Thoracic aorta (tissue), 2 donors: ENCODE measurements around the gene PGM2L1. TPM values are rescaled to one million over a fixed set of nuclear protein-coding genes. Genes with fewer than 3 reads are reported as not detected.
A peak's percentile ranks its signal among the peaks of the same experiment; 100 is the strongest.

ENCODE experiments used
- ATAC-seq: fragments of 150-250 bp; one replicate; pipeline ENCODE4 v1.8.0; 2017; ENCODE audit warnings: low read depth; ENCODE audit not compliant: insufficient number of reproducible peaks, low FRiP score
- DNase-seq: peaks from one replicate; pipeline ENCODE4 v3.0.0-alpha.2; 2020; ENCODE audit warnings: low spot score
- H3K27ac ChIP-seq, 2 donors: fragments of 200-600 bp; sonication (generic); 1 replicate in 1 of 2; 2 replicates in 1 of 2; pipeline ENCODE4 v1.5.1; 2016; ENCODE audit warnings: mild to moderate bottlenecking in 2 of 2, moderate library complexity in 2 of 2
- H3K27me3 ChIP-seq: fragments of 200-600 bp; sonication (generic); replicated peaks from 2 replicates; pipeline ENCODE4 v1.6.0; 2016; ENCODE audit warnings: mild to moderate bottlenecking; ENCODE audit not compliant: insufficient read depth
- H3K36me3 ChIP-seq: fragments of 200-600 bp; sonication (generic); one replicate; pipeline ENCODE4 v1.5.1; 2016
- H3K4me1 ChIP-seq, 2 donors: fragments of 200-600 bp; sonication (generic); 1 replicate in 1 of 2; 2 replicates in 1 of 2; pipeline versions ENCODE4 v1.5.1 to v1.6.0; 2016; ENCODE audit warnings: low read depth in 2 of 2, mild to moderate bottlenecking in 1 of 2; ENCODE audit not compliant: control insufficient read depth in 1 of 2
- H3K4me3 ChIP-seq: fragments of 200-600 bp; sonication (generic); 2 replicates; pipeline ENCODE4 v1.5.1; 2016; ENCODE audit warnings: mild to moderate bottlenecking
- H3K9me3 ChIP-seq: fragments of 200-600 bp; sonication (generic); 2 replicates; pipeline ENCODE4 v1.5.1; 2016
- total RNA-seq, 2 donors: library from RNA; depleted of rRNA; stranded (reverse); fragments of >200 nt; gene quantifications; one replicate each; pipeline versions ENCODE4 v1.1.0 to v1.2.3, GENCODE V29; 2016
- TF ChIP-seq, protein P1 (sequence below): fragments of 200-600 bp; sonication (generic); IDR thresholded peaks from one replicate; pipeline ENCODE4 v1.5.1; 2019; ENCODE audit warnings: antibody characterized with exemption

Gene PGM2L1
- total RNA-seq, 2 donors from 2014 or later = 8.9 to 12.4 TPM

DNA sequence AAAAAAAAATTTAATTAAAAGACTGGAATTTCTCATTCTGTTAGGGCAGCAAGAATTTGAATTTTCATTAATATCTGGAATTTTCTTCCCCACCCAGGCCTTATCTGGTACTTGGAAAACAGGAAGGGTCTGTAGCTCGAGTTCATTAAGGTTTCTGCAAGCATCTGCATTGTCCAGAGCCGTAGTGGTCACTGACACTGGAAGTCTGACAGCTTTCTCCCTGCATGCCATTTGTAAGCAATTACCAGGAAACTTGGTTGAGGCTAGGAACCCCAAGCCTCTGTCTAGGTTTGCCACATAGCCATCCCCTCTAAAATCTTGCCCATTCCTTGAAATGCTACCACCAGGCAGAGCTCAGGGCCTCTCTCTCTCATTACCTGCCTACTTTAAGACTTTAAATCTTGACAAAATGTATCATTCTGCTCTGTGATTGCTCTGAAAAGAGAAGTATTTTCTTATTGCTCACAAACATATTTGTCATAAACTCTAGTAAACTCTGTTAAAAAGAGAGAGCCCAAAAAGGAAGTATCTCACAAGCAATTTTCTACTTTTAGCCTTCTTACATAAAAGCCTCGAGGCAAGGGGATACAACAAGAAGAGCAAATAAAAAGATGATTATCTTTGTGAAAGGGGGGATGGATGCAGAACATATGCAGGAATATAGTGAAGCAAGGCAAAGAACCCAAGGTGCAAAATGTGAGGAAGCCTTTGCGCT is 5.5 kb upstream of the PGM2L1 start:
- Histone ChIP-seq H3K27ac (no peak overlapping the region), H3K9me3 (no peaks in the 10 kb centered on the region), H3K27me3 (no peaks in the 10 kb centered on the region), H3K36me3 (no peaks in the 10 kb centered on the region), H3K4me3 (no peak overlapping the region), H3K4me1 (peaks cover 0 to 6% of the 10 kb centered on the region in 2 donors)
- no peak for ATAC-seq
- TF ChIP-seq, protein P1, sequence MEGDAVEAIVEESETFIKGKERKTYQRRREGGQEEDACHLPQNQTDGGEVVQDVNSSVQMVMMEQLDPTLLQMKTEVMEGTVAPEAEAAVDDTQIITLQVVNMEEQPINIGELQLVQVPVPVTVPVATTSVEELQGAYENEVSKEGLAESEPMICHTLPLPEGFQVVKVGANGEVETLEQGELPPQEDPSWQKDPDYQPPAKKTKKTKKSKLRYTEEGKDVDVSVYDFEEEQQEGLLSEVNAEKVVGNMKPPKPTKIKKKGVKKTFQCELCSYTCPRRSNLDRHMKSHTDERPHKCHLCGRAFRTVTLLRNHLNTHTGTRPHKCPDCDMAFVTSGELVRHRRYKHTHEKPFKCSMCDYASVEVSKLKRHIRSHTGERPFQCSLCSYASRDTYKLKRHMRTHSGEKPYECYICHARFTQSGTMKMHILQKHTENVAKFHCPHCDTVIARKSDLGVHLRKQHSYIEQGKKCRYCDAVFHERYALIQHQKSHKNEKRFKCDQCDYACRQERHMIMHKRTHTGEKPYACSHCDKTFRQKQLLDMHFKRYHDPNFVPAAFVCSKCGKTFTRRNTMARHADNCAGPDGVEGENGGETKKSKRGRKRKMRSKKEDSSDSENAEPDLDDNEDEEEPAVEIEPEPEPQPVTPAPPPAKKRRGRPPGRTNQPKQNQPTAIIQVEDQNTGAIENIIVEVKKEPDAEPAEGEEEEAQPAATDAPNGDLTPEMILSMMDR = no peak
- DNase-seq = no peak

DNA sequence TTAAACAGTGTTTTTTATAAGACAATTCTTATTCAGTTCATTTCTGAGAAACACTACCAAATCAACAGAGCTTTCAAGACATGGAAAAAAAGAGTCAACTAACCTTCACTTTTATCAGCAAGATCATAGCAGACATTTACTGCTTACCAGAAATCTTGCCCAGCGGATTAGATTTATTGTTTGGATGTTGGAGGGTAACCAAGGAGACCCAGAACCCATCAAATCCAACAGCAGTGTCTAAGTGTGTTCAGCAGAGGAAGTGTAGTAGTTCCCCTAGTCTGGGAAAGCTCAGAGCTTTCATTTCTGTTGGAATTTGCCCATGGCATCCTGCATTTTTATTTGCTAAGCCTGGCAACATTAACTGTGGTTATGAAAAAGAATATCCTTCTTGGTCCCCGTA is 2.4 kb upstream of the PGM2L1 start:
- H3K36me3 ChIP-seq = no peaks in the 10 kb centered on the region
- no peaks in the 10 kb centered on the region for H3K27me3 ChIP-seq
- no peak overlapping the region for H3K27ac ChIP-seq
- H3K4me1 ChIP-seq = peaks cover 3 to 8% of the 10 kb centered on the region in 2 donors
- TF ChIP-seq, protein P1 = no peak
- ATAC-seq (no peak), DNase-seq (no peak)
- H3K9me3 ChIP-seq = no peaks in the 10 kb centered on the region
- no peak overlapping the region for H3K4me3 ChIP-seq

DNA sequence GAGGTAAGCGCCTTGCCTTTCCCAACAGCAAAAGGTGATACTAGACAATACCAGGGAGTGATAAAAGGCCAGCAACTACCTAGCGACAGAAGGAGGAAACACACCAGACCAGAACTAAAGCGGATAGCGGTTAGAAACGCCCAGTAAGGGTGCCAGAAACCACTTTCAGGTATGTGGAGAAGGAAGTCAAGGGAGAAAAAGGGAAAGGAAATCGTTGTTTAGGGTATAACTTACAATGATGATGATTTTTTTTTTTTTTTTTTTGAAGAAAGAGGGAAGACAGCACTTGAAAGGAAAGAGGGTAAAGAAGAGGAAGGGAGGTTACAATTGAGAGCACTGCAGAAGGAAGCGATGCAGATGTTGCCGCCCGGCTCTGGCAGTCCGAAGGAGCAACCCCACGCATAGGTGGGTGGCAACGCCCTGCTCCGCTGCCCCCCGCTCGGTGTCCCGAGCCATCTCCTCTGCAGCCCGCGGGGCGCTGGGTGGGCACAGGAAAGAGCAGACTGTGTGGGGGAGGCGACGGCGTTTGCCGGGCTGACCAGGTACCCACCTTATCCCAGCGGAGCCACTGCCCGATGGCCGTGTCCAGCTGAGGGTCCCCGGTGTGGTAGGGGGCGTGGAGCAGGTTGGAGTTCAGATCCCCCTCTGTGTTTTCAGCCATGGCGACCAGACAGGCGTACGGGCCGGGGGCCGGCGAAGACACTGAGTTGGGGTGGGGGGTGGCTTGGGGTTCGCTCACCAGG is 561 bp downstream of the PGM2L1 start:
- Histone ChIP-seq H3K36me3 (no peaks in the 10 kb centered on the region), H3K27ac (peak overlapping the region; percentile 67 to 94), H3K4me3 (peak overlapping the region; percentile 80), H3K27me3 (no peaks in the 10 kb centered on the region), H3K9me3 (no peaks in the 10 kb centered on the region), H3K4me1 (peaks cover 8% of the 10 kb centered on the region in 2 donors)
- TF ChIP-seq, protein P1 = no peak
- ATAC-seq (no peak), DNase-seq (no peak)

DNA sequence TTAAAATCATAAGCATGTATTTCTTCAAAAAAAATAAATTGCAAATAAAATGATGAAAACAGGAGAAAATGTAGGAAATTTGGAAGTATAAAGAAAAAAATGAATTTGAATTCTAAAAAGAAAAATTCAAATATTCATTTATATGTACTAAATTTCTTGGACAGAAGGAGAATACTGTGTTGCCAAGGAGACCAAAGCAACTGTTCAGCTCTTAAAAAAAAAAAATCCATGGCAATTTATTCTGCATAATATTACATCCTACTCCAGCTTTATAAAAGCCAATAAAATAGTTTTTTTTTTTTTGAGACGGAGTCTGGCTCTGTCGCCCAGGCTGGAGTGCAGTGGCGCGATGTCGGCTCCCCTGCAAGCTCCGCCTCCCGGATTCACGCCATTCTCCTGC is 6.0 kb downstream of the PGM2L1 start:
- TF ChIP-seq, protein P1 = no peak
- Histone ChIP-seq H3K4me3 (no peak overlapping the region), H3K27me3 (no peaks in the 10 kb centered on the region), H3K27ac (no peak overlapping the region), H3K9me3 (no peaks in the 10 kb centered on the region), H3K4me1 (peaks cover 6 to 8% of the 10 kb centered on the region in 2 donors), H3K36me3 (no peaks in the 10 kb centered on the region)
- DNase-seq (no peak), ATAC-seq (no peak)

DNA sequence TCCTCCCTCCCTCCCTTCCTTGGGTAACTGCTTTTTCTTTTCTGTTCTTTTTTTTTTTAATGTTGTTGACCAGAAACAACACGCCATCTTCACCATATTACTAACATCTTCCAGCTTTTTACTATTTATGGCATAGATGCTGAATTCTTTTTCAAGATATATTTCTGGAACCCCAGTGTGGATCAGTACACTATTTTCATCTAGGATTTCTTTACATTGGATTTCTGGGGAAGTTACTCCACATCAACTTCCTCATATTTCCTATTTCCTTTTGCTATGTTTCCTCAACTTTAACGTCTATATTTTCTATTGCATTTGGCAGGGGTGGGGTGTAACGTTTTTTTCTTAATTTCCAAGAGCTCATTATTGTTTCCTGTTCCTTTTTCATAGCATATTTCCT is 7.0 kb downstream of the PGM2L1 start:
- DNase-seq (no peak), ATAC-seq (no peak)

More for the DNA sequence above, 7.0 kb downstream of the PGM2L1 start:
- Histone ChIP-seq H3K27me3 (no peaks in the 10 kb centered on the region), H3K9me3 (no peaks in the 10 kb centered on the region), H3K27ac (no peak overlapping the region), H3K36me3 (no peaks in the 10 kb centered on the region), H3K4me1 (peaks cover 0 to 4% of the 10 kb centered on the region in 2 donors), H3K4me3 (no peak overlapping the region)
- TF ChIP-seq, protein P1 = no peak
